Body of pancreas (tissue), 4 donors: ENCODE measurements around the gene ZC3H7B.

Source experiments
- POLR2A ChIP-seq, 3 donors: fragments of 450-650 bp; IDR thresholded peaks; one replicate each; pipeline ENCODE4 v1.6.1; 2016; ENCODE audit warnings: antibody characterized with exemption in 3 of 3, mild to moderate bottlenecking in 2 of 3
- TF ChIP-seq, protein P1 (sequence below), 7 experiments: fragments of 450-650 bp in 4 of 7; fragments of 200-600 bp in 3 of 7; sonication (generic) in 3 of 7; IDR thresholded peaks; one replicate each; pipeline ENCODE4 v1.5.1; 2016 to 2019; ENCODE audit warnings: antibody characterized with exemption in 7 of 7

- TF ChIP-seq, protein P1, sequence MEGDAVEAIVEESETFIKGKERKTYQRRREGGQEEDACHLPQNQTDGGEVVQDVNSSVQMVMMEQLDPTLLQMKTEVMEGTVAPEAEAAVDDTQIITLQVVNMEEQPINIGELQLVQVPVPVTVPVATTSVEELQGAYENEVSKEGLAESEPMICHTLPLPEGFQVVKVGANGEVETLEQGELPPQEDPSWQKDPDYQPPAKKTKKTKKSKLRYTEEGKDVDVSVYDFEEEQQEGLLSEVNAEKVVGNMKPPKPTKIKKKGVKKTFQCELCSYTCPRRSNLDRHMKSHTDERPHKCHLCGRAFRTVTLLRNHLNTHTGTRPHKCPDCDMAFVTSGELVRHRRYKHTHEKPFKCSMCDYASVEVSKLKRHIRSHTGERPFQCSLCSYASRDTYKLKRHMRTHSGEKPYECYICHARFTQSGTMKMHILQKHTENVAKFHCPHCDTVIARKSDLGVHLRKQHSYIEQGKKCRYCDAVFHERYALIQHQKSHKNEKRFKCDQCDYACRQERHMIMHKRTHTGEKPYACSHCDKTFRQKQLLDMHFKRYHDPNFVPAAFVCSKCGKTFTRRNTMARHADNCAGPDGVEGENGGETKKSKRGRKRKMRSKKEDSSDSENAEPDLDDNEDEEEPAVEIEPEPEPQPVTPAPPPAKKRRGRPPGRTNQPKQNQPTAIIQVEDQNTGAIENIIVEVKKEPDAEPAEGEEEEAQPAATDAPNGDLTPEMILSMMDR (IDR thresholded peaks at IDR 0.05) = no peak
- no peak for TF ChIP-seq POLR2A (IDR thresholded peaks at IDR 0.05)
Observed at GRCh38 chr22:41310336-41310735, 9.0 kb downstream of the ZC3H7B start.
